A673 (cell line): Measurements from ENCODE around the gene NACA2.

Experiments
- EZH2 ChIP-seq: fragments of 200-600 bp; sonication (generic); IDR thresholded peaks from 2 replicates; pipeline ENCODE4 v1.6.1; 2017; ENCODE audit warnings: borderline replicate concordance, low read depth, mild to moderate bottlenecking, mixed read lengths, antibody characterized with exemption, low read length; ENCODE audit not compliant: poor library complexity, severe bottlenecking
- TF ChIP-seq, protein P1 (sequence below): fragments of 300-800, 200-600 bp; sonication (generic); conservative IDR thresholded peaks from 2 replicates; pipeline ENCODE4 v1.5.1; 2017; ENCODE audit warnings: low read depth, mild to moderate bottlenecking, antibody characterized with exemption, low read length, moderate library complexity, mixed read lengths

DNA sequence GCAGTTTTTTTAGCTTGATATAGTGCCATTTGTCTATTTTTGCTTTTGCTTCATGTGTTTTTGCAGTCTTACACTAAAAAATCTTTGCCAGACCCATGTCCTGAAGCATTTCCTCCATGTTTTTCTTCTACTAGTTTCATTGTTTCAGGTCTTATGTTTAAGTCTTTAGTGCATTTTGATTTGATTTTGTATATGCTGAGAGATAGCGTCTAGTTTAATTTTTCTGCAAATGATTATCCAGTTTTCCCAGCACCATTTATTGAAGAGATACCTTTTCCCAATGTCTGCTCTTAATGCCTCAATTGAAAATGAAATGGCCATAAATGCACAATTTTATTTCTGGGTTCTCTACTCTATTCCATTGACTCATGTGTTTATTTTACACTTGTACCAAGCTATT lies 40.8 kb upstream of the NACA2 start:
- TF ChIP-seq, protein P1, sequence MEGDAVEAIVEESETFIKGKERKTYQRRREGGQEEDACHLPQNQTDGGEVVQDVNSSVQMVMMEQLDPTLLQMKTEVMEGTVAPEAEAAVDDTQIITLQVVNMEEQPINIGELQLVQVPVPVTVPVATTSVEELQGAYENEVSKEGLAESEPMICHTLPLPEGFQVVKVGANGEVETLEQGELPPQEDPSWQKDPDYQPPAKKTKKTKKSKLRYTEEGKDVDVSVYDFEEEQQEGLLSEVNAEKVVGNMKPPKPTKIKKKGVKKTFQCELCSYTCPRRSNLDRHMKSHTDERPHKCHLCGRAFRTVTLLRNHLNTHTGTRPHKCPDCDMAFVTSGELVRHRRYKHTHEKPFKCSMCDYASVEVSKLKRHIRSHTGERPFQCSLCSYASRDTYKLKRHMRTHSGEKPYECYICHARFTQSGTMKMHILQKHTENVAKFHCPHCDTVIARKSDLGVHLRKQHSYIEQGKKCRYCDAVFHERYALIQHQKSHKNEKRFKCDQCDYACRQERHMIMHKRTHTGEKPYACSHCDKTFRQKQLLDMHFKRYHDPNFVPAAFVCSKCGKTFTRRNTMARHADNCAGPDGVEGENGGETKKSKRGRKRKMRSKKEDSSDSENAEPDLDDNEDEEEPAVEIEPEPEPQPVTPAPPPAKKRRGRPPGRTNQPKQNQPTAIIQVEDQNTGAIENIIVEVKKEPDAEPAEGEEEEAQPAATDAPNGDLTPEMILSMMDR, result no peak
- no peak for TF ChIP-seq EZH2
